Kidney (tissue), 22 donors: Measurements from ENCODE around the gene AKAP9. TPM values are rescaled to one million over a fixed set of nuclear protein-coding genes. Genes with fewer than 3 reads are reported as not detected.
A peak's percentile ranks its signal among the peaks of the same experiment; 100 is the strongest.
"Not testable (repeated sequence)": the region's sequence is repeated elsewhere in the genome, so short reads cannot be mapped to it uniquely, and the experiment has no call there.

Experiments
- DNase-seq, 5 donors: peaks; one replicate each; pipeline ENCODE4 v3.0.0-alpha.2; 2013 to 2020
- FAIRE-seq: peaks from 2 replicates; lab custom pipeline; 2012; peaks lifted over from hg19 to GRCh38; lab: Jason Lieb, UNC
- H3K27ac ChIP-seq, 2 donors: one replicate each; pipeline ENCODE4 v1.7.0; 2013; ENCODE audit warnings: low read depth in 2 of 2, low read length in 2 of 2, inconsistent platforms in 1 of 2
- H3K27me3 ChIP-seq: one replicate; pipeline ENCODE4 v1.7.1; 2013; ENCODE audit warnings: low read length, inconsistent platforms; ENCODE audit not compliant: control insufficient read depth, insufficient read depth
- H3K36me3 ChIP-seq, 3 donors: one replicate each; pipeline versions ENCODE4 v1.7.0 to v1.7.1; 2013; ENCODE audit warnings: low read length in 3 of 3, control low read depth in 1 of 3, inconsistent platforms in 1 of 3; ENCODE audit not compliant: insufficient read depth in 3 of 3, control insufficient read depth in 2 of 3
- H3K4me1 ChIP-seq, 3 donors: one replicate each; pipeline versions ENCODE4 v1.7.0 to v1.7.1; 2013; ENCODE audit warnings: low read length in 3 of 3, inconsistent platforms in 1 of 3, low read depth in 1 of 3; ENCODE audit not compliant: control insufficient read depth in 2 of 3, insufficient read depth in 2 of 3
- H3K4me3 ChIP-seq, 3 donors: one replicate each; pipeline versions ENCODE4 v1.7.0 to v1.8.1; 2013; ENCODE audit warnings: low read length in 3 of 3, control low read depth in 1 of 3, inconsistent platforms in 1 of 3
- H3K9ac ChIP-seq, 3 donors: one replicate each; pipeline versions ENCODE4 v1.7.0 to v1.7.1; 2013; ENCODE audit warnings: low read length in 3 of 3, control low read depth in 1 of 3, inconsistent platforms in 1 of 3
- H3K9me3 ChIP-seq, 3 donors: one replicate each; pipeline versions ENCODE4 v1.7.0 to v1.7.1; 2013; ENCODE audit warnings: low read length in 3 of 3, control low read depth in 1 of 3, inconsistent platforms in 1 of 3; ENCODE audit not compliant: control insufficient read depth in 2 of 3, insufficient read depth in 1 of 3
- CTCF ChIP-seq: IDR thresholded peaks from 3 replicates; pipeline ENCODE4 v1.5.1; 2012; ENCODE audit warnings: mild to moderate bottlenecking, moderate library complexity, borderline replicate concordance; ENCODE audit not compliant: insufficient read depth; ENCODE audit errors: extremely low read depth
- intact Hi-C: fragments of 100-400 bp; cut with DNase I; formaldehyde crosslinking; loops from one replicate; pipeline ENCODE4 v1.11.1; 2022
- long read RNA-seq, 10 donors: library from polyadenylated mRNA in 1 of 10; unstranded in 1 of 10; transcript quantifications; one replicate each; pipeline ENCODE4 v2.0.0 and lab custom pipeline, GENCODE V29; 2021 to 2026
- polyA plus RNA-seq: library from polyadenylated mRNA; stranded (reverse); fragments of 350-450 nt; fragmentation: Illumina TruSeq; extraction: RNeasy Lipid Tissue Mini Kit (QIAGEN cat#74804); gene quantifications from one replicate; pipeline ENCODE4 v1.2.3, GENCODE V29; 2014; ENCODE audit warnings: low read depth, low replicate concordance; ENCODE audit not compliant: insufficient read depth
- total RNA-seq: library from RNA; stranded (reverse); fragmentation: NEBNext Ultra II Directional; extraction: Animal tissue kit (Norgen Biotek cat#: 25700); gene quantifications from one replicate; pipeline ENCODE4 v1.2.1, GENCODE V29; 2021
- donor health status: control.
- donor health status: control.
- donor health status: control.
- donor health status: control.
- donor health status: control.
- donor health status: DM: yes; HTN: yes; CAD: no.
- donor health status: Normal renal cell carcinoma (clear cell type).

Gene AKAP9
- total RNA-seq = 66.8 TPM
- polyA plus RNA-seq = 18.5 TPM
- long read RNA-seq, donor 1, partial matches to known transcripts = 22 of 27 reads
- long read RNA-seq, donor 1, other reads (novel, unspliced or antisense) = 0 of 27 reads
- long read RNA-seq, donor 2, partial matches to known transcripts = 14 of 18 reads
- long read RNA-seq, donor 2, other reads (novel, unspliced or antisense) = 0 of 18 reads
- long read RNA-seq, donor 3, partial matches to known transcripts = 33 of 36 reads
- long read RNA-seq, donor 3, other reads (novel, unspliced or antisense) = 0 of 36 reads
- long read RNA-seq, donor 4, partial matches to known transcripts = 20 of 21 reads
- long read RNA-seq, donor 4, other reads (novel, unspliced or antisense) = 0 of 21 reads
- long read RNA-seq, donor 5 = 0 reads
- long read RNA-seq, donor 6, partial matches to known transcripts = 22 of 26 reads
- long read RNA-seq, donor 6, other reads (novel, unspliced or antisense) = 0 of 26 reads
- long read RNA-seq, donor 7, transcript AKAP9-205 (7 exons, 1,356 nt) = major isoform, 10 of 68 reads
- long read RNA-seq, donor 7, partial matches to known transcripts = 42 of 68 reads
- long read RNA-seq, donor 7, other reads (novel, unspliced or antisense) = 16 of 68 reads
- long read RNA-seq, donor 8, partial matches to known transcripts = 21 of 21 reads
- long read RNA-seq, donor 8, other reads (novel, unspliced or antisense) = 0 of 21 reads
- long read RNA-seq, donor 9, partial matches to known transcripts = 0 of 6 reads
- long read RNA-seq, donor 9, other reads (novel, unspliced or antisense) = 0 of 6 reads
- long read RNA-seq, donor 10, partial matches to known transcripts = 36 of 40 reads
- long read RNA-seq, donor 10, other reads (novel, unspliced or antisense) = 0 of 40 reads

DNA sequence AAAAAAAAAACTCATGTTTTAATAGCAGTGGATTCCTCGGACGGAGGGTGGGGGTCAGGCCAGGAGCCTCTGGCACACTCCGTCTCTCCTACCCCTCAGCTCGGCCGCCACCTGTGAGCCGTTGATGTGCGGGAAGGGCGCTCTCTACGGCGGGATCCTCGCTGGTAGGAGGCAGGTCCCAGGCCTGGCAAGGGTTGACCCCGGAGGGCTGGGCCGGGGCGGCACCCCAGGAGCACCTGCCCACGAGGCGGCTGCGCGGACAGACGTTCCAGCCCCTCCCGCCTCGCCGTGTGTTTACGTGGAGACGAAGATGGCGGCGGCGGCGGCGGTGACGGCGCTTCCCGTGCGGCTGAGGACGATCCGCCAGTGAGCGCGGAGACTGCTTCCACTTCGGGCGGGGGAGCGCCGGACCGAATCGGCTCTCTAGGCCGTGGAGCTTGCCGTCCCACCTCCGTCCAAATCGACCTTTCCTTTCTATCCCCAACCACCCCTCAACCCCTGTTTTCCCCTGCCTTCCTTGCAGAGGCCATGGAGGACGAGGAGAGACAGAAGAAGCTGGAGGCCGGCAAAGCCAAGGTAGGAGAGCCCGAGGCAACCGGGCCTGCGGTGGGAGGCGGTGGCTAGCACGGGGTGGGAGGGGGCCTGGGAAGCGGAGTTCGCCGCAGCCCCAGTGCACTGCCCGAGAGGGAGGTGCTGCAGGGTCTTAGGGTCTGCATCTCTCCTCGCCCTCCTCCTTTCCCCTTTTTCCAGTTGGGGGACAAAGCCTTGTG is at the start of gene AKAP9:
Gene AKAP9 (plus strand): TSS at position 291 of the 770 bp plus-strand sequence. CDS start 238 bp downstream, at position 529.
- H3K4me3 ChIP-seq = peak within 1 kb of the TSS; percentile 84 to 92 (median 87)
- no peaks in the 10 kb centered on the region for H3K36me3 ChIP-seq
- peak; percentile 90 to 97 (median 93) for DNase-seq
- FAIRE-seq = no peak
- no peaks in the 10 kb centered on the region for H3K9me3 ChIP-seq
- intact Hi-C loops = no loop called here
- H3K27me3 ChIP-seq = no peaks in the 10 kb centered on the region
- H3K9ac ChIP-seq = peak within 1 kb of the TSS; percentile 75 to 95 (median 91)
- H3K27ac ChIP-seq = peak within 1 kb of the TSS; percentile 96 to 97
- TF ChIP-seq CTCF = no peak
- H3K4me1 ChIP-seq = peaks cover 0 to 6% (median 4%) of the 10 kb centered on the region in 3 donors

GRCh38 chr7:91892099-91892705 is 48.5 kb upstream of the AKAP9 start:
- Histone ChIP-seq H3K27me3 (no peaks in the 10 kb centered on the region), H3K27ac (no peak overlapping the region), H3K9ac (no peak overlapping the region), H3K4me1 (no peaks in the 10 kb centered on the region), H3K36me3 (no peaks in the 10 kb centered on the region), H3K9me3 (no peaks in the 10 kb centered on the region), H3K4me3 (no peak overlapping the region)
- DNase-seq = no peak
- no peak for TF ChIP-seq CTCF
- intact Hi-C loops = no loop called here
- no peak for FAIRE-seq

DNA sequence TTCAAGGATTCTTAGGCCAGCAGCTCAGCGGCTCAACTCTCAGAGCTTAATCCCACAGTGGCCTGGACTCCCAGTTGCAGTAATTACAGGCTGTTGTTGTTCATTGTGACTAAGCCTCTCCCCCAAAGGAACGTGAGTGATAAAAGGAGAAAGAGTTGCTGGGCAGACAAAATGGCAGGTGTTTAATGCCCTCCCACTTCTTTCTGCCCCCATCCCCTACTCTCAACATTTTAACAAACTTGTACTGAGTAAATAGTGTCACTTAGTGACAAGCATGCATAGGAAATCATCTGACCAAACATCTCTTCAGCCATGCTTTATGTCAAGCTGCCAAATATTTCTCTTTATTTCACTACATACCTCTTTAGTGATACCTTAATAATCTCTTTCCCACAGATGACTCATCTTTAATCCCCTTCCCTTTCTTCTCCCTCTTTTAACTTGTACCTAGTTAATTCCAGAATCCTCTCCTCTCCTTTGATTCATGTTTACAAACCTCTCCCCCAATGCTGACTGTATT is 47.8 kb upstream of the AKAP9 start:
- no peak overlapping the region for H3K4me3 ChIP-seq
- intact Hi-C loops = no loop called here
- H3K36me3 ChIP-seq = no peaks in the 10 kb centered on the region

GRCh38 chr7:91893699-91894098 is 47.0 kb upstream of the AKAP9 start:
- not testable (repeated sequence) for H3K27me3 ChIP-seq, FAIRE-seq, DNase-seq

More for the DNA sequence above, 47.8 kb upstream of the AKAP9 start:
- Histone ChIP-seq H3K9me3 (no peaks in the 10 kb centered on the region), H3K27ac (no peak overlapping the region), H3K9ac (no peak overlapping the region), H3K27me3 (no peaks in the 10 kb centered on the region), H3K4me1 (no peaks in the 10 kb centered on the region)
- peak in 1 of 5 donors; percentile 2 for DNase-seq
- no peak for TF ChIP-seq CTCF
- no peak for FAIRE-seq

More at GRCh38 chr7:91893699-91894098, 47.0 kb upstream of the AKAP9 start:
- H3K9me3 ChIP-seq, H3K36me3 ChIP-seq, intact Hi-C loops, H3K4me3 ChIP-seq, H3K4me1 ChIP-seq, H3K27ac ChIP-seq, H3K9ac ChIP-seq: not testable (repeated sequence)
